GM12892 (cell line): ENCODE data around the gene KCNMB2. TPM values are rescaled to one million over a fixed set of nuclear protein-coding genes. Genes with fewer than 3 reads are reported as not detected.

Experiments
- DNase-seq: peaks from one replicate; pipeline ENCODE4 v3.0.0; 2011; ENCODE audit not compliant: insufficient read length
- FAIRE-seq: peaks from 2 replicates; lab custom pipeline; 2011; peaks lifted over from hg19 to GRCh38; lab: Jason Lieb, UNC
- POLR2A ChIP-seq: IDR thresholded peaks from 2 replicates; pipeline ENCODE4 v1.6.1; 2011; ENCODE audit warnings: low read depth, low read length, control low read depth
- POLR2AphosphoS5 ChIP-seq: IDR thresholded peaks from 2 replicates; pipeline ENCODE4 v1.6.1; 2011; ENCODE audit warnings: low read depth, low read length, control low read depth
- TAF1 ChIP-seq: IDR thresholded peaks from 2 replicates; pipeline ENCODE4 v1.6.1; 2011; ENCODE audit warnings: low read depth, mild to moderate bottlenecking, control low read depth, low read length, borderline replicate concordance
- polyA plus RNA-seq: library from polyadenylated mRNA; unstranded; fragments of >200 nt; gene quantifications from one replicate; pipeline ENCODE4 v1.2.1, GENCODE V29; 2012; ENCODE audit warnings: missing spikeins, inconsistent platforms; ENCODE audit not compliant: missing spikeins

KCNMB2 gene
- polyA plus RNA-seq: 8.6 TPM

DNA sequence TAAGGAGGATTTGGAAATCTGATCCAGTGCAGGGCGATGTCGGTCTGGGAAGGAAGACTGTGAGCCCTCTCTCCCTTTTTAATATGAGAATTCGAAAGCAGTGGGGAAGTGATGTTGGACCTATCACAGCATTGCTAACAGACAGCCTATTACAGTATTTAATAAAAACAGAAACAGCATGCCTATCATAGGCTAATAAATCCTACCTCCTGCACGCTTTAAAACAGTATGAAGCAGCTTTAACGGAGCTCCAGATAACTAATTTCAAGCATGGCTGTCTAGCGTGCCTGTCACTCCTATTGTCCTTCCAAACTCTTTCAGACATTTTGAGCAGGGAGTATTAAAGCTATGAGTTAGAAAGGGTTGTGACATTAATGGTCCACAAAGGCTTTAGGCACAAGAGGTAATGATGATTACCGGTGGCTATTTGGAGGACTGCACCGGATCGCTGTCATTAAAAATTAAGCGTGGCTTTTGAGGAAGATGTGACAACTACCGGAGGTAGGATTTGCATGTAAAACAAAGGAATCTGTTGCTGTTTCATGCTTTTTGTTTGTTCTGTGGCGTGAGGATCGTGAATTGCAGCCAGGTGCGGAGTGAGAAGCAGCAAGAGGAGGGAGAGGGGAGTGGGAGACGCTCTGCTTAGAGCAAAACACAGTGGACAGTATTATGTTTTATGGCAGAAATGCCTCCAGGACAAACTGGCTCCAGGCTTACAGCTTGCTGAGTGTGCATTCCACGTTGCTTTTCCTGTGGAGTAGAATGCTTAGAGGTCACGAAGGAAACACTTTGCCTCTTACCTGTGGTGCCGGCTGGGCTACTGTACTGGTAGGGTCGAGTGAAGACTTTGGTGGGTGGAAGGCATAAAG, at the start of gene KCNMB2:
TSS of gene KCNMB2 (plus strand) at position 226 of the 869 bp plus-strand sequence.
- peak; percentile 94 for FAIRE-seq
- DNase-seq: no peak
- peak; percentile 73 for TF ChIP-seq POLR2A
- peak; percentile 63 for TF ChIP-seq POLR2AphosphoS5
- TF ChIP-seq TAF1: 0 out of 2 replicates have a peak, but pooled peaks have one; percentile 21

DNA sequence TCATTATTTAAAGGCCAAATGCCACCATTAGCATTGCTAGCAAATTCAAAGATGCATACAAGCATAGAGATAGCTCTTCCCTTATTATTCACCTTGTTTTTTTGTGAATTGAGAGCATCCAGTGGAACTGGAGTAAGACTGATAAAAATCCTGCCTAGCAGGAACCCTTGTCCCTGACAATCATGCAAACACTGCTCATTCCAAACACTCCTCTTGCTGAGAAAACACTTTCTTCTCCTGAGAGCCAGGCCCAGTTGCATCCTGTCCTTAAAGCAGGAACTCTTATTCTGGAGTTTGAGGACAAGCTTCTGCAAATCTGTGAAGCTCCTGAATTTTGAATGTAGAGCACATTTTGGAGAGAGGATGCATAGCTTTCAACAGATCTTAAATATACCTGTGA, 49.3 kb upstream of the KCNMB2 start:
- FAIRE-seq (no peak), DNase-seq (no peak)
- TF ChIP-seq POLR2AphosphoS5: no peak
- no peak for TF ChIP-seq TAF1
- no peak for TF ChIP-seq POLR2A

DNA sequence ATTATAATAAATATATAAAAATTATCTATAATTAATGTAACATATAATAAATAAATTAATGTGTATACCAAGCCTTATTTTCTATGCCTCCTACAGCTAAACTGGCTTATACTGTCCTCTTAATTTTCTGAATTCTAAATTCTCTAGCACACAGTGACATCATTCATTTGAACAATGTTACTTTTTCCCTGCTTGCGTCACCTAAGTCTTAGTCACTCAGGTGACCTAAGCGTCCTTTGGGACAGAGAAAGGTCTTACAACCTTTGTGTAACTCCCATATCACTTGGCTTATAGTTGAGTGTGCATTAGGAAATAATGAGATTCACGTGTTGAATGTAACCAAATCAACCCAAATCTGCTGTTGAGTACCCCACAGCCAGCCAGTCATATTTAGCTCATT, 48.5 kb upstream of the KCNMB2 start:
- DNase-seq (no peak), FAIRE-seq (no peak)
- no peak for TF ChIP-seq POLR2A
- TF ChIP-seq POLR2AphosphoS5: no peak
- no peak for TF ChIP-seq TAF1

DNA sequence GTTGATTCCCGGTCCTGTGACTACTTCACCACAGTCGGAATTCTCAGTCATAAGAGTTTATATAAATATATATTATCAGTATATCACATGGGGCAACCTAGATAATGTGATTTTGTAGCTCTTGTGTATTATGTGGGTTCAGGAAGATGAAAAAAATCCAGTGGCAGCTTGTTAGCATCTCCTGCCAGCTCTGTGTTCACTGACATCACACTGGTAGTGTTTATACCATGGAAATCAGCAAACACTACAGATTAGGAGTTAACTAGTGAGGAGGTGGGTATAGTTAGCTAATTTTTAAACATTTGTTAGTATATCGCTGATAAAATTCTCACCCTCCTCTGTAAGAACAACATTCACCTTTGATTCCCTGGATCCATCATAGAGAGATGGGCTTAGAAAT, 44.5 kb upstream of the KCNMB2 start:
- no peak for DNase-seq
- no peak for FAIRE-seq
- TF ChIP-seq TAF1 (no peak), POLR2AphosphoS5 (no peak), POLR2A (no peak)

DNA sequence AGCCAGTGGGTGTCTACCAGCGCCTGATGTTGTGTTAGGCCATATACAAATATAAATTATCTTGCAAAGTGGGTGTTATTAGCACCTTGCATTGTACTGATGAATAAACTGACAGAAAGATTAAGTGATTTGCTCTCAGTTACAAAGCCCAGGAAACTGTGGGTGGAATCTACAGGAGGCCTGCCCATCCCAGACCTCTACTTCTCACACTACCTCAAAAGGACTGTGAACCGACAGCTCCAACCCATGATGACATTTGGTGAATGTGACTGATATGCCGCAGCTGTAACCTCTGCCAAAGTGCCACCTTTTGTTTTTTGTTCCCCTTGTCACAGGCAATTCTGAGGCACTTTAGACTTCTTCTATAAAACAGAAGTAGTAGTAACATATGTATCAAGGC, 43.7 kb upstream of the KCNMB2 start:
- no peak for FAIRE-seq

DNA sequence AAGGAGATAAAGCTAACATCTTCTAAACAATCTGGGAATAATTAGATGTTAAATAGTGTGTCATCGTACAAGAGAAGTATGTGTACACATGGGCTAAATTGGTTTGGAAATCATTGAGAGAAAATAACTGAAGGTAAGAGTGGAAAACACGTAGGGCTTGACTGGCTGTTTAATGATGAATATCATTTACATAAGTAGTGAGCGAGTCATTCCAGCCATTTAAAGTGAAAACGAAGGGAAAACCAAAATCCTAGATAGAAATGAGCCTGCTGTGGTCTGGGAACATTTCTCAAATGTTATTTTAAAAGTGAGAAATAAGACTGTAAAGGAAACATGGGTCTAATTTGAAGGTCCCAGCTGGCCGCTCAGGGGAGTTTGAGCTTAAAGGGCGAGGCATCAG, 41.9 kb upstream of the KCNMB2 start:
- FAIRE-seq: no peak
- no peak for DNase-seq
- no peak for TF ChIP-seq TAF1
- no peak for TF ChIP-seq POLR2A
- TF ChIP-seq POLR2AphosphoS5: no peak

More for the DNA sequence above, 43.7 kb upstream of the KCNMB2 start:
- TF ChIP-seq POLR2AphosphoS5 (no peak), TAF1 (no peak), POLR2A (no peak)
- DNase-seq: no peak

DNA sequence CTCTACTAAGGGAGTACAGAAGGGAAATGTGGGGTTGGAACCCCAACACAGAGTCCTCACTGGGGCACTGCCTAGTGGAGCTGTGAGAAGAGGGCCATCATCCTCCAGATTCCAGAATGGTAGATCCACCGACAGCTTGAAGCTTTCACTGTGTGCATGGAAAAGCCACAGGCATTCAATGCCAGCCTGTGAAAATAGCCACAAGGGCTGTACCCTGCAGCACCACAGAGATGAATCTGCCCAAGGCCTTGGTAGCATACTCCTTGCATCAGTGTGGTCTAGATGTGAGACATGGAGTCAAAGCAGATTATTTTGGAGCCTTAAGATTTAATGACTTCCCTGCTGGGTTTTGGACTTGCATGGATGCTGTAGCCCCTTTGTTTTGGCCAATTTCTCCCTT, 39.3 kb upstream of the KCNMB2 start:
- TF ChIP-seq TAF1 (no peak), POLR2AphosphoS5 (no peak), POLR2A (no peak)
- DNase-seq: no peak
- FAIRE-seq: no peak

DNA sequence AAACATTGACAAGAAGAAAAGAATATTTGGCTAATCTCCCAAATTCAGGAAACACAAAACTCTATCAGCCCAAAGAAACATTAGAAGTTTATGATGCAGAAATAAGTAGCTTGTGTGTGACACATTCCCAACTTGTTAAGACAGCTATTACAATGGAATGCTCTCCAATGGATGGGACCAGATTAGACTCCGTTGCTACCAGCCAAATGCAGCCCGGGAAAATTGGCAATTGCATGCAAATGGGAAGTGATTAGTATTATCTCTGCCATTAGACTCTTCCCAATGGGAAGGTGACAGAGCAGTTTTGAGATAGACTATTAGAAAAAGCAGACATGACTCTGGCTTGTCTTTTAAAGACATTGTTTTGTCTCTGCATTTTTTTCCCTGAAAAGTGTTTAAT, 37.4 kb upstream of the KCNMB2 start:
- FAIRE-seq (no peak), DNase-seq (no peak)
- TF ChIP-seq POLR2A (no peak), TAF1 (no peak), POLR2AphosphoS5 (no peak)

DNA sequence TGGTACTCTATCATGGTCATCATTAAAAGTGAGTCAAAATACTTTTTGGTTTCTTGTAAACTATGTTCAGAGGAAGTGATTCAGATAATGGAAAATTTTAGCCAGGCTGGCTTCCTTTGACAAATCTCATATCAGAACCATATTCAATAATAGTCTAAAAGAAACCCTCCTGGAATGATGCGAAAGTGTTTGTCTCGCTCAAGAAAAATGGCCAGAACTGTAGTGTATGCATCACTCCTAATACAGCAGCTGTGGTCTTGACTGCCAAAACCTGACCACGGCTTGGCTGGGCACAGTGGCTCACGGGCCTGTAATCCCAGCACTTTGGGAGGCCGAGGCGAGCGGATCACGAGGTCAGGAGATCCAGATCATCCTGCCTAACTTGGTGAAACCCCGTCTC, 35.6 kb upstream of the KCNMB2 start:
- no peak for FAIRE-seq
- DNase-seq: no peak
- TF ChIP-seq POLR2AphosphoS5 (no peak), TAF1 (no peak), POLR2A (no peak)

DNA sequence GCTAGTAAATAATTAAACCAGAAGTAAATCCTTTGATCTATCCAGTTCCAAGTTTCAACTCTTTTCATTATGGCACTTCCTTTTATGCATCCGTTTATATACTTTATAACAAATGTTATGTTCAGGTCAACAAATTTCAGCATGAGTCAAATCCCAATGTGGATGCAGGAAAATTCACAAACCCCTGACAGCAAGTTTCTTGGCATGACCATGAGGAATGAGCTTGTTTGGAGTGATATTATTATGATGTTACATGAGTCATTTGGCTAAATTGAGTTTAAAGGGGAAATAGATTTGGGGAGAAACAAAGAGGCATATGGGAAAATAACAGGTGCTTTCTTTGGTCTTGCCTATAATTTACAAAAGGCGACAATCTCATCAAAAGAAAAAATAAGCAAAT, 32.1 kb upstream of the KCNMB2 start:
- no peak for TF ChIP-seq POLR2AphosphoS5
- DNase-seq (no peak), FAIRE-seq (no peak)

DNA sequence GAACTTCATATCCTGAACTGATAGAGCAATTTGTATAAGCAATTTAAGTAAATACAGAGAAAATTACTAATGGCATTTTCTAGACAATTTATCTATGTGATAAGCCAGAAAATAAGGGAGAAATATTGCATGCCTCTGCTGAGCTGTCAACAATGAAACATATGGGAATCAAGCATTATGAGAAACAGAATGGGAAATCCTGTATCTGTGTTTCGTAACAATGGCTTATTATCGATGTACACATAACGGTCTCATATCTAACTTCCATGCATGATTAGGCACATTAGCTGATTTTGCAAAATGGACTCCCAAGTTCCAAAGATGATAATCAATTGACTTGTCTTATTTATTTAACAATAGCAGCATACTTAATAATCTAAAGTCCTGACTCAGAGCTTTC, 30.4 kb upstream of the KCNMB2 start:
- TF ChIP-seq POLR2AphosphoS5 (no peak), TAF1 (no peak), POLR2A (no peak)
- FAIRE-seq: no peak
- no peak for DNase-seq
